Measurements from ENCODE around the gene PPP3CA.

- TF ChIP-seq CTCF (conservative IDR thresholded peaks at IDR 0.05 in 1 of 2, IDR thresholded peaks at IDR 0.05 in 1 of 2; ENCODE audit: low read depth in 1 of 2, low read length in 2 of 2): no peak
- no peak for TF ChIP-seq EZH2 (IDR thresholded peaks at IDR 0.05; ENCODE audit: low read length, missing control alignments)
Measured at GRCh38 chr4:101227715-101228114, 119.6 kb downstream of the PPP3CA start.
